K562 (cell line): Measurements from ENCODE around the gene HOXA10. TPM values are rescaled to one million over a fixed set of nuclear protein-coding genes. Genes with fewer than 3 reads are reported as not detected.

Experiments
- ATAC-seq: fragments of 200-7000 bp; cut with Tn5 transposase; 3 replicates; pipeline ENCODE4 v1.9.1; 2020; ENCODE audit warnings: moderate library complexity
- BruUV-seq: library from RNA; stranded (reverse); fragments of 400-500 nt; replicated peaks from 2 replicates; lab custom pipeline; 2021; lab: Mats Ljungman, UMichigan
- CTCF ChIA-PET: fragments of 300-600 bp; formaldehyde crosslinking; extraction: SDS; loops from one replicate; lab custom pipeline; 2021; ENCODE audit warnings: low intra/inter-chr PET ratio; lab: Yijun Ruan, JAX
- POLR2A ChIA-PET: fragments of 300-600, 350-650 bp; sonication (Branson Sonifier 250); formaldehyde crosslinking; extraction: SDS; loops from one replicate; lab custom pipeline; 2021; ENCODE audit warnings: antibody characterized with exemption, inconsistent platforms; lab: Yijun Ruan, JAX
- DNase-seq, 4 experiments: peaks; one replicate each; pipeline versions ENCODE4 v3.0.0 to v3.0.0-alpha.2; 2011 to 2018; ENCODE audit warnings: low spot score in 3 of 4, mixed read lengths in 3 of 4; ENCODE audit errors: extremely low read depth in 1 of 4
- FAIRE-seq: peaks from 2 replicates; lab custom pipeline; 2011; peaks lifted over from hg19 to GRCh38; lab: Jason Lieb, UNC
- H2AFZ ChIP-seq: 2 replicates; pipeline ENCODE4 v1.6.0; 2011; ENCODE audit warnings: low read depth, low read length, control low read depth, inconsistent platforms
- H3K27ac ChIP-seq: fragments of 200-600 bp; 3 replicates; pipeline ENCODE4 v1.8.0; 2011; ENCODE audit warnings: low read depth, mild to moderate bottlenecking, control low read depth, inconsistent platforms, low read length, moderate library complexity, mixed read lengths; ENCODE audit errors: extremely low read depth
- H3K27me3 ChIP-seq, 2 experiments: fragments of 300-600 bp in 1 of 2; 2 replicates in 1 of 2; 3 replicates in 1 of 2; pipeline versions ENCODE4 v1.6.0 to v1.8.0; 2011; ENCODE audit warnings: inconsistent platforms in 2 of 2, low read length in 2 of 2, mild to moderate bottlenecking in 1 of 2, mixed read lengths in 1 of 2, moderate library complexity in 1 of 2; ENCODE audit not compliant: control insufficient read depth in 2 of 2, insufficient read depth in 2 of 2
- H3K36me3 ChIP-seq: fragments of 300-600 bp; 3 replicates; pipeline ENCODE4 v1.8.0; 2011; ENCODE audit warnings: mild to moderate bottlenecking, low read length, inconsistent platforms; ENCODE audit not compliant: control insufficient read depth, insufficient read depth
- H3K4me1 ChIP-seq, 2 experiments: fragments of 200-600 bp in 1 of 2; replicated peaks in 1 of 2; 2 replicates in 1 of 2; 3 replicates in 1 of 2; pipeline versions ENCODE4 v1.5.1 to v1.8.0; 2011; ENCODE audit warnings: inconsistent platforms in 2 of 2, low read length in 2 of 2, mild to moderate bottlenecking in 1 of 2, mixed read lengths in 1 of 2, moderate library complexity in 1 of 2; ENCODE audit not compliant: control insufficient read depth in 2 of 2, insufficient read depth in 2 of 2
- H3K4me2 ChIP-seq: 2 replicates; pipeline ENCODE4 v1.6.1; 2011; ENCODE audit warnings: low read length, control low read depth, inconsistent platforms, mixed read lengths; ENCODE audit not compliant: insufficient read depth
- H3K4me3 ChIP-seq: fragments of 200-600 bp; sonication (generic), shearing (Covaris generic); 2 replicates; pipeline ENCODE4 v1.5.1; 2016; ENCODE audit warnings: control low read depth, inconsistent platforms
- H3K79me2 ChIP-seq: fragments of 200-600 bp; 3 replicates; pipeline ENCODE4 v1.8.0; 2011; ENCODE audit warnings: low read length, inconsistent platforms; ENCODE audit not compliant: control insufficient read depth, insufficient read depth
- H3K9ac ChIP-seq, 2 experiments: 2 replicates each; pipeline versions ENCODE4 v1.6.0 to v1.6.1; 2011; ENCODE audit warnings: low read depth in 2 of 2, low read length in 2 of 2, control low read depth in 1 of 2, inconsistent platforms in 1 of 2, mild to moderate bottlenecking in 1 of 2, mixed read lengths in 1 of 2; ENCODE audit not compliant: insufficient read depth in 1 of 2
- H3K9me1 ChIP-seq: one replicate; pipeline ENCODE4 v1.6.0; 2011; ENCODE audit warnings: inconsistent platforms, mild to moderate bottlenecking, low read length, moderate library complexity; ENCODE audit not compliant: control insufficient read depth, insufficient read depth
- H3K9me3 ChIP-seq: replicated peaks from 2 replicates; pipeline ENCODE4 v1.5.1; 2011; ENCODE audit warnings: low read depth, low read length, inconsistent platforms; ENCODE audit not compliant: control insufficient read depth, insufficient read depth
- H4K20me1 ChIP-seq: replicated peaks from 2 replicates; pipeline ENCODE4 v1.6.1; 2011; ENCODE audit warnings: low read length, inconsistent platforms, mixed read lengths; ENCODE audit not compliant: control insufficient read depth, insufficient read depth
- CBX3 ChIP-seq, 2 experiments: IDR thresholded peaks; 1 replicate in 1 of 2; 2 replicates in 1 of 2; pipeline ENCODE4 v1.6.1; 2012; ENCODE audit warnings: inconsistent platforms in 2 of 2, low read length in 2 of 2, borderline replicate concordance in 1 of 2, control low read depth in 1 of 2
- CREM ChIP-seq: IDR thresholded peaks from 2 replicates; pipeline ENCODE4 v1.6.1; 2014; ENCODE audit warnings: antibody characterized with exemption, low read depth
- ESRRB ChIP-seq: fragments of 250-450 bp; sonication (Bioruptor Pico); IDR thresholded peaks from 2 replicates; pipeline ENCODE4 v1.5.0; 2020; ENCODE audit warnings: mild to moderate bottlenecking, moderate library complexity, borderline replicate concordance
- HIVEP1 ChIP-seq: fragments of 250-450 bp; sonication (Bioruptor Pico); IDR thresholded peaks from 2 replicates; pipeline ENCODE4 v1.4.0; 2020; ENCODE audit warnings: mild to moderate bottlenecking
- JUND ChIP-seq, 2 experiments: IDR thresholded peaks; 2 replicates in 1 of 2; 3 replicates in 1 of 2; pipeline ENCODE4 v1.6.1; 2011; ENCODE audit warnings: borderline replicate concordance in 2 of 2, low read depth in 2 of 2, low read length in 2 of 2, improper control_type of control experiment in 1 of 2, missing biosample characterization in 1 of 2, missing genetic modification characterization in 1 of 2, missing genetic modification reagents in 1 of 2
- MAZ ChIP-seq, 2 experiments: fragments of 450-650 bp in 1 of 2; sonication (generic) in 1 of 2; formaldehyde crosslinking; IDR thresholded peaks in 1 of 2; conservative IDR thresholded peaks in 1 of 2; 2 replicates each; pipeline versions ENCODE4 v1.4.0 to v1.5.0; 2020; ENCODE audit warnings: mild to moderate bottlenecking in 1 of 2, missing genetic modification reagents in 1 of 2
- NELFE ChIP-seq: IDR thresholded peaks from 2 replicates; pipeline ENCODE4 v1.6.1; 2011; ENCODE audit warnings: mild to moderate bottlenecking; ENCODE audit not compliant: insufficient read depth, insufficient read length
- NFXL1 ChIP-seq: fragments of 450-650 bp; formaldehyde crosslinking; IDR thresholded peaks from 2 replicates; pipeline ENCODE4 v1.4.0; 2021; ENCODE audit warnings: mild to moderate bottlenecking
- RB1 ChIP-seq: fragments of 450-650 bp; IDR thresholded peaks from 2 replicates; pipeline ENCODE4 v1.6.1; 2017; ENCODE audit warnings: low read depth, mild to moderate bottlenecking
- SAFB ChIP-seq: fragments of 200-400 bp; formaldehyde crosslinking; IDR thresholded peaks from 2 replicates; pipeline ENCODE4 v1.6.1; 2017; ENCODE audit warnings: low read depth, low read length, borderline replicate concordance
- SIRT6 ChIP-seq: IDR thresholded peaks from one replicate; pipeline ENCODE4 v1.6.1; 2012; ENCODE audit warnings: low read depth, mild to moderate bottlenecking, control low read depth, inconsistent platforms, low read length, moderate library complexity
- SREBF1 ChIP-seq: fragments of 150-350 bp; IDR thresholded peaks from 2 replicates; pipeline ENCODE4 v1.6.1; 2014; ENCODE audit warnings: antibody characterized with exemption, low read depth, low read length, borderline replicate concordance
- STAT5B ChIP-seq: fragments of 250-450 bp; sonication (Bioruptor Pico); IDR thresholded peaks from 2 replicates; pipeline ENCODE4 v1.8.0; 2021; ENCODE audit warnings: mild to moderate bottlenecking, inconsistent platforms
- ZBTB17 ChIP-seq: fragments of 450-650 bp; formaldehyde crosslinking; IDR thresholded peaks from 2 replicates; pipeline ENCODE4 v1.4.0; 2020; ENCODE audit warnings: mild to moderate bottlenecking
- WGBS: fragments of 100-300 bp; shearing (Covaris generic); methylation state at CpG from one replicate; pipeline ENCODE4 v1.1.6; 2016; ENCODE audit warnings: low coverage, mixed read lengths; ENCODE audit not compliant: insufficient coverage; ENCODE audit errors: missing lambda C conversion rate; 5-methylcytosine and 5-hydroxymethylcytosine counted together
- in situ Hi-C: fragments of 300-500 bp; cut with MboI; formaldehyde crosslinking; loops from 4 replicates; pipeline ENCODE4 v1.15.0; 2018; ENCODE audit warnings: inconsistent platforms, mixed read lengths
- intact Hi-C: fragments of 100-400 bp; cut with micrococcal nuclease; formaldehyde crosslinking; loops from 2 replicates; pipeline ENCODE4 v1.14.2; 2022
- polyA plus RNA-seq, 8 experiments: library from polyadenylated mRNA; depleted of rRNA in 4 of 8; stranded (reverse) in 5 of 8; unstranded in 3 of 8; fragments of >200 nt; fragmentation: Nextera tagmentation in 2 of 8; fragmentation: Illumina TruSeq in 1 of 8; extraction: Ambion mirVana in 2 of 8; extraction: Trizol in 1 of 8; gene quantifications; 2 replicates each; pipeline versions ENCODE4 v1.2.1 to v1.2.3, GENCODE V29; 2011 to 2014; ENCODE audit warnings: inconsistent platforms in 1 of 8, missing spikeins in 1 of 8
- total RNA-seq, 7 experiments: library from RNA; depleted of rRNA in 6 of 7; stranded (reverse); fragments of >200 nt in 6 of 7; fragmentation: Illumina TruSeq in 2 of 7; extraction: Trizol in 2 of 7; gene quantifications; 2 replicates each; pipeline versions ENCODE4 v1.2.1 to v1.2.3, GENCODE V29; 2011 to 2021; ENCODE audit warnings: low replicate concordance in 1 of 7
- TF ChIP-seq, protein P1 (sequence below): sonication (generic); formaldehyde crosslinking; IDR thresholded peaks from 2 replicates; pipeline ENCODE4 v1.8.1; 2023; ENCODE audit warnings: mild to moderate bottlenecking, missing genetic modification reagents, moderate library complexity

HOXA10 gene
- total and polyA plus RNA-seq, 9 of the 15 experiments (the other 6 are each of a cell fraction or from before 2014, with no cell fraction given), result not detected

DNA sequence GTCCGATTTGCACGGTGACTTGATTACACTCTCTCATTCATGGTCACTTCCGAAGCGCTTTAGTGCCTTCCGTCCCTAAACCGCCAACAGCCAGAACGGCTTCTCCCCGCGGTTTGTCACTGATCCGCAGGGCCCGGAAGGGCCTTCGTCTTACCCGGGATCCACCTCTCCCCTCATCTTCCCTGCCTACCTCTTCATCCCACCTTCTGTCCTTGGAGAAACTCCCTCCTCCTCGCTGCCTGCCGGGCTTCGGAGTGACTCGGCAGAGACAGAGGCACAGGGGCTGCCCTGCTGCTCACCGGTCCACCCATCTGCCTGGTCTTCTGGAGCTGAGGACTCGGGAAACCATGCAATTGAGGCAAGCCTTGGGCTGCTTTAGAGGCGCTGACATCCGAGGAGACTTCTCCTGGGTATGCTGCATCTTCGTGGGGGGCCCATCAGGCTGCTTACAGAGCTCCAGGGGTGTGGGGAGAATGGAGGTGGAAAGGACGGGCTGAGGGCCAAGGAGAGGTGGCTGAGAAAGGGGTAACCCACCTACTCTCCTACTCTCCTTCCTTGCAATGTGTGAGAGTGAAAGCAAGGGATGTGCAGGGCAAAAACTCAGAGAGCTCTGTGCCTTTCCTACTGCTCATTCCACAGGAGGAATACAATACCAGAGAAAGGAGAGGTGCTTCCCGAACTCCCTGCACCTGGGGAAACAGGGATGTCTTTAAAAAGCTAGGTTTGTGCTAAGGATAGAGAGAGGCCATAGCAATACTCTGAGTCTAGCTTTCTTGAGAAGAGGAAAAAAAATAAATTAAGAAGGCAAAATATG is 11.9 kb upstream of the HOXA10 start:
- Histone ChIP-seq H3K9ac (no peak overlapping the region), H3K4me3 (no peak overlapping the region), H3K4me1 (peaks cover 0 to 22% of the 10 kb centered on the region in 2 experiments; a peak in 2 of 5 replicates), H4K20me1 (no peaks in the 10 kb centered on the region), H3K79me2 (no peaks in the 10 kb centered on the region), H3K27me3 (peaks cover 53 to 79% of the 10 kb centered on the region in 2 experiments), H3K27ac (no peak overlapping the region), H3K9me1 (no peaks in the 10 kb centered on the region), H2AFZ (no peak overlapping the region), H3K36me3 (no peaks in the 10 kb centered on the region), H3K4me2 (no peak overlapping the region), H3K9me3 (no peaks in the 10 kb centered on the region)
- 12% methylated on average over 24 of the region's 24 CpGs for WGBS
- TF ChIP-seq SAFB (no peak), NELFE (no peak), CREM (no peak), JUND (IDR thresholded peaks at IDR 0.05; ENCODE audit: borderline replicate concordance, low read depth, low read length) (no peak), JUND (tag; IDR thresholded peaks at IDR 0.05; ENCODE audit: borderline replicate concordance, low read depth, low read length) (no peak), RB1 (no peak), STAT5B (CRISPR knock-in tag) (no peak), SIRT6 (no peak), NFXL1 (no peak), CBX3 (IDR thresholded peaks at IDR 0.05; ENCODE audit: borderline replicate concordance in 1 of 2, low read length in 2 of 2) (no peak), HIVEP1 (CRISPR knock-in tag) (no peak), MAZ (CRISPR knock-in tag; conservative IDR thresholded peaks at IDR 0.05 in 1 of 2, IDR thresholded peaks at IDR 0.05 in 1 of 2) (no peak), SREBF1 (no peak), ZBTB17 (CRISPR knock-in tag) (no peak), ESRRB (CRISPR knock-in tag) (no peak)
- TF ChIP-seq, protein P1, sequence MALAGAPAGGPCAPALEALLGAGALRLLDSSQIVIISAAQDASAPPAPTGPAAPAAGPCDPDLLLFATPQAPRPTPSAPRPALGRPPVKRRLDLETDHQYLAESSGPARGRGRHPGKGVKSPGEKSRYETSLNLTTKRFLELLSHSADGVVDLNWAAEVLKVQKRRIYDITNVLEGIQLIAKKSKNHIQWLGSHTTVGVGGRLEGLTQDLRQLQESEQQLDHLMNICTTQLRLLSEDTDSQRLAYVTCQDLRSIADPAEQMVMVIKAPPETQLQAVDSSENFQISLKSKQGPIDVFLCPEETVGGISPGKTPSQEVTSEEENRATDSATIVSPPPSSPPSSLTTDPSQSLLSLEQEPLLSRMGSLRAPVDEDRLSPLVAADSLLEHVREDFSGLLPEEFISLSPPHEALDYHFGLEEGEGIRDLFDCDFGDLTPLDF (CRISPR knock-in tag), result no peak
- in situ Hi-C loops, result no loop called here
- ChIA-PET CTCF (no interaction called here), POLR2A (interaction anchor here (2.4 kb wide), 1 partner anchor 10 kb away, joined by 6 read pairs; no protein-coding TSS in a partner anchor)
- BruUV-seq, result no TSS peak
- intact Hi-C loops, result no loop called here
- ATAC-seq (no peak), FAIRE-seq (no peak), DNase-seq (no peak)
